Heart left ventricle (tissue), 16 donors: Measurements from ENCODE around the gene PRKAA1. TPM values are rescaled to one million over a fixed set of nuclear protein-coding genes. Genes with fewer than 3 reads are reported as not detected.

Experiments
- ATAC-seq, 4 donors: fragments of 200-7000 bp; cut with Tn5 transposase; one replicate each; pipeline ENCODE4 v1.9.1; 2020 to 2022; ENCODE audit warnings: moderate library complexity in 4 of 4, mild to moderate bottlenecking in 3 of 4, moderate number of reproducible peaks in 1 of 4
- DNase-seq, 5 donors: peaks; one replicate each; pipeline ENCODE4 v3.0.0-alpha.2; 2020
- H3K27ac ChIP-seq, 12 donors: fragments of 200-600 bp; sonication (generic) in 4 of 12; one replicate each; pipeline versions ENCODE4 v1.5.0 to v1.8.0; 2016 to 2022; ENCODE audit warnings: mild to moderate bottlenecking in 2 of 12
- H3K27me3 ChIP-seq, 9 donors: fragments of 200-600 bp; sonication (generic) in 2 of 9; one replicate each; pipeline versions ENCODE4 v1.5.1 to v1.8.0; 2016 to 2022; ENCODE audit warnings: mild to moderate bottlenecking in 3 of 9
- H3K36me3 ChIP-seq, 9 donors: fragments of 200-600 bp; sonication (generic) in 2 of 9; one replicate each; pipeline versions ENCODE4 v1.5.0 to v1.8.0; 2018 to 2022; ENCODE audit warnings: mild to moderate bottlenecking in 2 of 9
- H3K4me1 ChIP-seq, 12 donors: fragments of 200-600 bp; sonication (generic) in 4 of 12; one replicate each; pipeline versions ENCODE4 v1.5.0 to v1.8.0; 2016 to 2022; ENCODE audit warnings: mild to moderate bottlenecking in 3 of 12
- H3K4me3 ChIP-seq, 12 donors: fragments of 200-600 bp; sonication (generic) in 4 of 12; one replicate each; pipeline versions ENCODE4 v1.5.0 to v1.8.0; 2017 to 2022; ENCODE audit warnings: mild to moderate bottlenecking in 9 of 12, moderate library complexity in 4 of 12
- H3K9me3 ChIP-seq, 12 donors: fragments of 200-600 bp; sonication (generic) in 4 of 12; one replicate each; pipeline versions ENCODE4 v1.5.0 to v1.8.0; 2016 to 2022; ENCODE audit warnings: mild to moderate bottlenecking in 1 of 12
- CTCF ChIP-seq, 12 donors: fragments of 200-600 bp; sonication (generic) in 4 of 12; IDR thresholded peaks; one replicate each; pipeline versions ENCODE4 v1.5.0 to v1.8.0; 2018 to 2022; ENCODE audit warnings: antibody characterized with exemption in 12 of 12, mild to moderate bottlenecking in 5 of 12
- POLR2A ChIP-seq, 2 donors: fragments of 450-650 bp; IDR thresholded peaks; one replicate each; pipeline ENCODE4 v1.6.1; 2017; ENCODE audit warnings: antibody characterized with exemption in 2 of 2, mild to moderate bottlenecking in 2 of 2, moderate library complexity in 2 of 2
- WGBS, 4 donors: extraction: QIAGEN DNeasy Blood & Tissue Kit in 2 of 4; methylation state at CpG; one replicate each; pipeline versions ENCODE4 v1.1.5 to v1.1.7; 2013 to 2018; 5-methylcytosine and 5-hydroxymethylcytosine counted together
- intact Hi-C, 10 donors: fragments of 100-400 bp; cut with DNase I; formaldehyde crosslinking; loops; one replicate each; pipeline versions ENCODE4 v1.11.1 to v1.14.2; 2022
- polyA plus RNA-seq, 2 donors: library from polyadenylated mRNA; stranded (reverse); fragments of 200-250 nt; gene quantifications; one replicate each; pipeline ENCODE4 v1.2.3, GENCODE V29; 2013
- total RNA-seq, 9 donors: library from RNA; depleted of rRNA in 2 of 9; stranded (reverse); fragments of >200 nt in 2 of 9; fragmentation: NEBNext Ultra II Directional in 3 of 9; extraction: Animal tissue kit (Norgen Biotek cat#: 25700) in 3 of 9; gene quantifications; one replicate each; pipeline versions ENCODE4 v1.1.0 to v1.2.4, GENCODE V29; 2016 to 2023
- donor health status: ischemic (EF 13 %, LVEDD 7.1; RV severe dilation, severe dysfunction).
- donor health status: healthy with polysubstance abuse.
- donor health status: DM: no; HTN: yes; CAD: no.
- donor health status: DM: no; HTN: no; CAD: no.
- donor health status: ischemic (EF 25% LVEDD 6.9; RV normal size, moderate dysfunction).
- donor health status: ischemic (EF 25% LVEDD 5.7; RV mildly dilated, moderate dysfunction).
- donor health status: healthy.
- donor health status: DM: yes; HTN: yes; CAD: no.
- donor health status: ischemic (EF 35%, LVEDD 5.7; RV mildly dilated, moderate dysfunction).
- donor health status: nonischemic (EF 11% LVEDD 7.7; RV severe dilation, severe dysfunction).
- donor health status: DM: yes; HTN: yes; CAD: no.
- donor health status: PGD.
- donor health status: ischemic (EF 29% LVEDD 5.4; RV normal size, mild dysfunction).
- donor health status: nonischemic (EF 23%, LVEDD 6.1; RV moderate dilation, normal function).

Gene PRKAA1
- total and polyA plus RNA-seq, 11 donors = 13.5 to 53.3 (median 42.6) TPM

- no peaks in the 10 kb centered on the region for H3K27me3 ChIP-seq
- DNase-seq = no peak
- intact Hi-C loops = no loop called here
- TF ChIP-seq CTCF (IDR thresholded peaks at IDR 0.05) (no peak), POLR2A (IDR thresholded peaks at IDR 0.05) (no peak)
- no peak overlapping the region for H3K4me3 ChIP-seq
- WGBS, 4 donors = 65 to 72% (median 68%) methylated on average over 6 of the region's 6 CpGs
- no peak for ATAC-seq
- H3K36me3 ChIP-seq = peaks cover 0 to 67% (median 59%) of the 10 kb centered on the region in 9 donors
- H3K4me1 ChIP-seq = peaks cover 0 to 24% (median 3%) of the 10 kb centered on the region in 12 donors
- peak overlapping the region in 1 of 12 donors; percentile 23 for H3K27ac ChIP-seq
- H3K9me3 ChIP-seq = no peaks in the 10 kb centered on the region
Measured at GRCh38 chr5:40775846-40776657, 22.1 kb downstream of the PRKAA1 start.

DNA sequence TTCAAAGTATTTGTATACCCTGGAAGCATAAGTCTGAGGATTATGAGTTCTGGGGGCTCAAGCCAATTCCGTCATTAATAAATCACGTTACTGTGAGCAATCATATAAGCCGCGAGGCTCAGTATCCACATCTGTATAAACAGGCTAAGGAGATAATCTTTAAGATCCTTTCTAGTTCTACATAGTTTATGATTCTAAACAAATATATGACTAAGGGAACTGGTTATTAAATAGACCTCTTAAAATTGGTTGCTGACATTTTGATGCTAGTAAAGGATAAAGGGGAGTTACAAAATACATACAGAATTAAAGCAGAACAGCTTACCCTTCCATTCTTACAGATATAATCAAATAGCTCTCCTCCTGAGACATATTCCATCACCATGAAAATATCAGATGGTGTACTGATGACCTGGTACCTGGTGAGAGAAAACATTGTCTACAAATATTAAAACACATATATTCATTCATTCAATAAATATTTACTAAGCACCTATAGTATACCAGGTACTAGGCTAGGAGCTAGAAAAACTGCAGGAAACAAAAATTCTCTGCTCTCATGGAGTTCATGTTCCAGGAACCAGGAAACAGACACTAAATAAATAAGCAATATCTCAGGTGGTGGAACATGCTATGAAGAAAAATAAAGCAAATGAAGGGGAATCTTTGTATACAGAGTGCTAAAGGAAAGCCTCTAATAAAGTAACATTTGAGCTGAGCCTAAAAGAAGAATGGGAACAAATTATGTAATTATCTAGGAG is 22.9 kb downstream of the PRKAA1 start:
- Histone ChIP-seq H3K4me3 (no peak overlapping the region), H3K9me3 (no peaks in the 10 kb centered on the region), H3K36me3 (peaks cover 0 to 74% (median 66%) of the 10 kb centered on the region in 9 donors), H3K27me3 (no peaks in the 10 kb centered on the region), H3K27ac (no peak overlapping the region), H3K4me1 (peaks cover 0 to 16% (median 3%) of the 10 kb centered on the region in 12 donors)
- no peak for DNase-seq
- TF ChIP-seq CTCF (IDR thresholded peaks at IDR 0.05) = no peak
- TF ChIP-seq POLR2A (IDR thresholded peaks at IDR 0.05) = no peak
- 72 to 97% (median 88%) methylated on average over 4 of the region's 4 CpGs for WGBS, 4 donors
- ATAC-seq = no peak
- intact Hi-C loops = no loop called here

- TF ChIP-seq CTCF (IDR thresholded peaks at IDR 0.05) = no peak
- no peak for TF ChIP-seq POLR2A (IDR thresholded peaks at IDR 0.05)
- Histone ChIP-seq H3K27me3 (no peaks in the 10 kb centered on the region), H3K4me3 (no peak overlapping the region), H3K27ac (no peak overlapping the region), H3K36me3 (peaks cover 0 to 79% (median 72%) of the 10 kb centered on the region in 9 donors), H3K9me3 (no peaks in the 10 kb centered on the region), H3K4me1 (peaks cover 0 to 14% (median 3%) of the 10 kb centered on the region in 12 donors)
- 86 to 94% (median 88%) methylated on average over 1 of the region's 1 CpG for WGBS, 4 donors
- ATAC-seq (no peak), DNase-seq (no peak)
- intact Hi-C loops = no loop called here
Measured at GRCh38 chr5:40774623-40775022, 23.6 kb downstream of the PRKAA1 start.

GRCh38 chr5:40770764-40771163 is 27.4 kb downstream of the PRKAA1 start:
- 96 to 99% (median 98%) methylated on average over 5 of the region's 5 CpGs for WGBS, 4 donors
- no peak overlapping the region for H3K4me3 ChIP-seq
- H3K27ac ChIP-seq = no peak overlapping the region
- peaks cover 0 to 99% (median 91%) of the 10 kb centered on the region in 9 donors for H3K36me3 ChIP-seq
- TF ChIP-seq POLR2A (IDR thresholded peaks at IDR 0.05) (no peak), CTCF (IDR thresholded peaks at IDR 0.05) (no peak)
- intact Hi-C loops = no loop called here
- H3K9me3 ChIP-seq = no peaks in the 10 kb centered on the region
- no peak for DNase-seq
- no peaks in the 10 kb centered on the region for H3K27me3 ChIP-seq
- peaks cover 0 to 4% (median 0%) of the 10 kb centered on the region in 12 donors for H3K4me1 ChIP-seq
- ATAC-seq = no peak
